ENCODE data around the gene SCAPER.
"Not testable (repeated sequence)": the region's sequence is repeated elsewhere in the genome, so short reads cannot be mapped to it uniquely, and the experiment has no call there.

Gene SCAPER

DNA sequence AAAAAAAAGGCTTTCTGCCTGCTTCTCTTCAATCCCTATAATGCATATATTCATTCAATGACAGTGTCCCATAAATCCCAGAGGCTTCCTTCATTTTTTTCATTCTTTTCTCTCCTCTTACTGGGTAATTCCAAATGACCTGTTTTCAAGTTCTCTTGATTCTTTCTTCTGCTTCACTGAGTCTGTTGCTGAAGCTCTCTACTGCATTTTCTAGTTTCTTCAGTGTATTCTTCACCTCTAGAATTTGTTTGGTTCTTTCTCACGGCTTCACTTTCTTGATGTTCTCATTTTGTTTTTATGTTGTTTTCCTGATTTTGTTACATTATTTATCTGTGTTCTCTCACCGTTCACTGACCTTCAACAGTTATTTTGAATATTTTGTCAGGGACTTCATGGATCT is 141.6 kb downstream of the SCAPER start:
- DNase-seq = no peak

DNA sequence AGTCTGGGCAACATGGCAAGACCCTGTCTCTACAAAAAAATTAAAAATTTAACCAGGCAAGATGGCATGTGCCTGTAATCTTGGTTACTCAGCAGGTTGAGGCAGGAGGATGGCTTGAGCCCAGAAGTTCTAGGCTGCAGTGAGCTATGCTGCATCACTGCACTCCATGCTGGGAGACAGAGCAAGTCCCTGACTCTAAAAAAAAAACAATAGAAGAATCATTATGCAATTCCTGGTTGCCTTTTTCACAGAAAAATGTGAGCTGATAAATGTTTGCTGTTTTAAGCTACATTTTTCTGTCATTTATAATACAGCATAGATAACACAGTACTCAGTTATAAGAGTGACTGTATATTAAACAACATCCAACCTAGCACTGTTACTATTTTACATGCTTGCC is 148.8 kb downstream of the SCAPER start:
- no peak for DNase-seq

DNA sequence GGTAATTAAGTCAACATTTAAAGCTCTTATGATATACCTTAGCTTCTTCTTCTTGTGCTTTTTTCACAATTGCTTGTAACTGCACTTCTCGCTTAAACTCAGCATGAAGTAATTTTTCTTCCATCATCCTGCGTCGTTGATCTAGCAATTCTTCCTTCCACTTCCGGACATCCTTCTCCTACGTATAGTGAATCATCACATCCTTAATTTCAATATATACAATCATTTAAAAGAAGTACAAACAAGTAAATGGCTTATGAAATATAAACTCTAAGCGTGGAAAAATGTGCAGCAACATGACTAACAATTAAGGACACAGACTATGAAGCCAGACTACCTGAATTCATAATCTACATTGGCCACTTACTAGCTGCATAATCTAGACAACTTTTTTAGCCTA is 151.4 kb downstream of the SCAPER start:
- DNase-seq = peak; percentile 3 to 27 (median 5)

DNA sequence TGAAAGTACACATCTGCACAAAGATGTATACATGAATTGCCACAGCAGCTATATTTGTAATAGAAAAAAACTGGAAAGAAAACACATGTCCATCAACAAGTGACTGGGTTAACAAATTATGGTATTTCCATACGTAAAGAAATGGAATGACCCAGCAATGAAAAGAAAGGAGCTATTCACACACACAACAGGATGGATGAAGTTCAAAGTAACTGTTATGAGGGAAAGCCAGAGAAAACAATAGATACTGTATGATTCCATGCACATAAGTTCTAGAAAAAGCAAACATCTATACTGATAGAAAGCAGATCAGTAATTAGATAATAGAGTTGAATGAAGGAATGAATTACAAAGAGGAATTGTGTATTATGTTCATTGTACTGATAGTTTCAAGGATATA is 152.0 kb downstream of the SCAPER start:
- DNase-seq = no peak

DNA sequence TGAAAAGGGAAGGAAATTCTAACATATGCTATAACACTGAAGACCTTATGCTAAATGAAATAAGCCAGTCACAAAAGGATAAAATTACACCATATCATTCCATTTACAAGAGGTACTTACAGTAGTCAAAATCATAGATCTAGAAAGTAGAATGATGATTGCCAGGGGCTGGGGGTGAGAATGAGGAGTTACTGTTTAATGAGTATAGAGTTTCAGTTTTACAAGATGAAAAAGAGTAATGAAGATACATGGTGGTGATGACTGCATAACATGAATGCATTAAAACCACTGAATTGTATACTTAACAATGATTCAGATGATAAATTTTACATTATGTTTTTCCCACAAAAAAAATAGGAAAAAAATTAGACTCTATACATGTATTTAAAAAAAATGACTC is 152.6 kb downstream of the SCAPER start:
- no peak for DNase-seq

DNA sequence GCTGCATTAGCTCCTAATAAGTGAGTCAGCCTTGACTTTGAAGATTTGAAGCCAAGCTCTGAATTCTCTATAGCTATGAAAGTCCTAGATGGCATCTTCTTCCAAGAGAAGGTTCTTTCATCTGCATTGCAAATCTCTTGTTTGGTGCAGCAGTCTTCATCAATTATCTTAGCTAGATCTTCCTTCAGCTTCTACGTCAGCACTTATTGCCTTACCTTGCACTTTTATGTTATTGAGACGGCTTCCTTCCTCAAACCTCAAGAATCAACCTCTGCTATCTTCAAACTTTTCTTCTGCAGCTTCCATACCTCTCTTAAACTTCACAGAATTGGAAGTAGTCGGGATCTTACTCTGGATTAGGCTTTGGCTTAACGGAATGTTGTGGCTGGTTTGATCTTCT is 167.6 kb downstream of the SCAPER start:
- DNase-seq = no peak

DNA sequence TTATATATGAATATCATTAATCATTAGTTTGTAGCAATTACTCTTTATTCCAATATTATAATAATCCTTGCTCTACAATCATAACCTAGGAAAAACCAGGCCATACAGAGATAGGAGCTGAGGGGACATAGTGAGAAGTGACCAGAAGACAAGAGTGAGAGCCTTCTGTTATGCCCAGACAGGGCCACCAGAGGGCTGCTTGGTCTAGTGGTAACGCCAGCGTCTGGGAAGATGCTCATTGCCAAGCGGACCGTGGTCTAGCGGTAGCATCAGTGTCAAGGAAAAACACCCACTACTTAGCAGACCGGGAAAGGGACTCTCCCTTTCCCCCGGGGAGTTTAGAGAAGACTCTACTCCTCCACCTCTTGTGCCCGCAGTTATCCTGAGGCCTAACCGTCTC is 172.8 kb downstream of the SCAPER start:
- DNase-seq = not testable (repeated sequence)

GRCh38 chr15:76730262-76730661 is 174.9 kb downstream of the SCAPER start:
- no peak for DNase-seq

- no peak for DNase-seq
Observed at GRCh38 chr15:76718863-76719262, 186.3 kb downstream of the SCAPER start.

- DNase-seq = no peak
Observed at GRCh38 chr15:76714950-76715349, 190.2 kb downstream of the SCAPER start.

DNA sequence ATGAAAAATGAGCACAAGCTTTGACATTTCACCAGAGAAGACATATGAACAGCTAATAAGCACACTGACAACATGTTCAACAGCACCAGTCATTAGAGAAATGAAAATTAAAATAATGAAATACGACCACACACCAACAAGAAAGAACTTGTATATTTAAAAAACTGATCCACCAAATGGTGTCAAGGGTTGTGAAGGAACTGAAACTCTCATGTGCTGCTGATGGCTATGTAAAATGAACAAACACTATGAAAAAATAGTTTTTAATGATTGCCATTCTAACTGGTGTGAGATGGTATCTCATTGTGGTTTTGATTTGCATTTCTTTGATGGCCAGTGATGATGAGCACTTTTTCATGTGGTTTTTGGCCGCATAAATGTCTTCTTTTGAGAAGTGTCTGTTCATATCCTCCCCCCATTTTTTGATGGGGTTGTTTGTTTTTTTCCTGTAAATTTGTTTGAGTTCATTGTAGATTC is 193.8 kb downstream of the SCAPER start:
- no peak for DNase-seq

- not testable (repeated sequence) for DNase-seq
Observed at GRCh38 chr15:76704032-76704431, 201.1 kb downstream of the SCAPER start.

GRCh38 chr15:76696840-76697239 is 208.3 kb downstream of the SCAPER start:
- DNase-seq = no peak

DNA sequence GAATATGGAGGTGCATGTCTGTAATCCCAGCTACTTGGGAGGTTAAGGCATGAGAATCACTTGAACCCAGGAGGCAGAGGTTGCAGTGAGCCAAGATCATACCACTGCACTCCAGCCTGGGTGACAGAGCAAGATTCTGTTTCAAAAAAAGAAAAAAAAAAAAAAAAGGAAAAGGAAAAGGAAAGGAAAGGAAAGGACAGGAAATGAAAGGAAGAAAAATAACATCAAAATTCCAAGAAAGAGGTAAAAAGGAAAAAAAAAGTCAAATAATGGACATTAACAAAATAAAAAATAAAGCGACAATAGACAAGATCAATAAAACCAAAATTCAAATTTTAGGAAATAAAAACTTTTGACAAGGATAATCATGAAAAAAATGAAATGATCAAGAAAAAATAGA is 212.6 kb downstream of the SCAPER start:
- DNase-seq = not testable (repeated sequence)

- not testable (repeated sequence) for DNase-seq
Observed at GRCh38 chr15:76687592-76687991, 217.5 kb downstream of the SCAPER start.

DNA sequence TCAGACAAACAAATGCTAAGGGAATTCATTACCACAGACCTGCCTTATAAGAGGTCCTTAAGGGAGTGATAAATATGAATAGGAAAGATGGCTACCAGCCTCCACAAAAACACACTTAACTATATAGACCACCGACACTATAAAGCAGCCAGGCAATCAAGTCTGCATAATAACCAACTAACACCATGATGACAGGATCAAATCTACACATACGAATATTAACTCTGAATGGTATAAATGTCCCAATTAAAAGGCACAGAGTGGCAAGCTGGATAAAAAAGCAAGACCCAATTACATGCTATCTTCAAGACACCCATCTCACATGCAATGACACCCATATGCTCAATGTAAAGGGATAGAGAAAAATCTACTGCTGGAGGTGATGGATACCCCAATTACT is 221.1 kb downstream of the SCAPER start:
- no peak for DNase-seq

- DNase-seq = no peak
Observed at GRCh38 chr15:76682833-76683232, 222.3 kb downstream of the SCAPER start.

DNA sequence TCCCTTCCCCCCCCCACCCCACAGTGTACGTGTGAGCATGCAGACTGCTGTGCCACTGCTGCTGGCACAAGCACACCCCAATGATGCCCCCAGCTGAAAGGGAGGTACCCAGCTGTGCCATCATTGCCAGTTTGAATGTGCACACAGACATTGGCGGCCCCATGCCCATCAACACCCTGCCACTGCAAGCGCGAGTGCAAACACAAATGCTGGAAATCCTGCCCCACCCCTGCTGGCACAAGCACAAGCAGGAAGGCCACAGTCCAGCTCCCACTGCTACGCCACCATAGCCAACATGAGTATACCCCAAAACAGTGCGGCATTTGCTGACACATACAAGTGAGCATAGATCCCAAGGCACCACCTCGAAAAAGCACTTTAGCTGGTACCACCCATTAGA is 222.9 kb downstream of the SCAPER start:
- no peak for DNase-seq

DNA sequence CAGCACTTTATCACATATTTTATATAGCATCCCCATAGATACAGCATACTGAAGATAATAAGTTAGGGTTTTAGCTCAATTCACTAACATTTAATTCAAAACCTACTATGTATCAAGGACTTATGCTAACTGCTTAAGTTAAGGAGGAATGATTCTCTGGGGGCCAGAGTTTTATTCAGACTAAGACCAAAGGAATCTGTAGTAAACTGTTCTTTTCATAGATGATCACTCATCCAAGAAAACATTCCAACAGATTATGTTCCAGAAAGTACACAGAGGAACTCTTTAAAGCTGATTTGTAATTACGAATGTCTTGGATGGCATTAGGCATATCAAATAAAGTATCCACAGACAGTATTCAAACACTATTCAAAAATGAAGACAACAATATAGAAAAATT is 226.4 kb downstream of the SCAPER start:
- DNase-seq = no peak

DNA sequence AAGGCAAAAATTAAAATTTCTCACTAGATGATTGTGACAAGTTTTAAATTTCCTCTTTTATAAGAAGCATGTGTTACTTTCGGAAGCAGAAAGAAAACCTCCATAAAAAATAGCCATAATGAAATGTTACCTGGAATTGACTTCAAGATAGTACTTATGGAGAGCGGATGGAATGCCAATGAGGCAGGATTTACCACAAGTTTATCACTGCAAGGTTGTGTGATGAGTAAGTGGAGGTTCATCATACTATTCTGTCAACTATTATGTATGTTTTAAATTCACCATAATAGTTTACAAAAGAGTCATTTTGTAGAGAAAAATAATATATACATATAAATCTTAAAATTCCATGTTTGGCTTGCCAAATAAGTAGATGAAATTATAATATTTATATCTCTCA is 230.3 kb downstream of the SCAPER start:
- DNase-seq = no peak

- DNase-seq = no peak
Observed at GRCh38 chr15:76669521-76670207, 235.5 kb downstream of the SCAPER start.

DNA sequence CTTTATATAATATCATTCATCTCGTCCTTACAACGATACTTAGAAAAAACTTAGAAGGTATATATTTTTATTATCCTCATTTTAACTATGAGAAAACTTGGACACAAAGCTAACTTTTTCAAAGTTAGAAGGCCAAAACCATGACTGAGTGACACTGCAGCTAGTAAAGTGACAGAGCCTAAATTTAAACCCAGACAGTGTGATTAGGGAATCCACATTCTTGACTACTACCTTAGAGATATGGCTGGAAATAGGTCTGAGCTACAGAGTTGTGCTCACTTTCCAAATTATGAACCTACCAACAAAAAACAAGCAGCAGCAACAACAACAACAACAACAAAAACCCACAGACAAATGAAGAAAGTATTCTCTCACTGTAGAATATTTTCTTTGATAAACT is 236.2 kb downstream of the SCAPER start:
- no peak for DNase-seq

GRCh38 chr15:76667943-76668715 is 237.0 kb downstream of the SCAPER start:
- peak; percentile 2 to 25 (median 24) for DNase-seq

GRCh38 chr15:76664895-76665294 is 240.2 kb downstream of the SCAPER start:
- DNase-seq = no peak
